A549 (cell line): ENCODE data around the gene HRG.

Experiments
- NR3C1 ChIP-seq: fragments of >200 bp; sonication (Bioruptor Twin); formaldehyde crosslinking; IDR thresholded peaks from 3 replicates; pipeline ENCODE4 v1.6.1; 2017
- POLR2A ChIP-seq: IDR thresholded peaks from 2 replicates; pipeline ENCODE4 v1.6.1; 2012; ENCODE audit warnings: mild to moderate bottlenecking, low read length
- TP53 ChIP-seq: fragments of 250-450 bp; sonication (Bioruptor Pico); IDR thresholded peaks from 2 replicates; pipeline ENCODE4 v1.5.0; 2021; ENCODE audit warnings: mild to moderate bottlenecking, moderate library complexity
- TF ChIP-seq, protein P1 (sequence below): fragments of >200 bp; sonication (Bioruptor Twin); formaldehyde crosslinking; IDR thresholded peaks from 3 replicates; pipeline ENCODE4 v1.5.1; 2016

- TF ChIP-seq, protein P1, sequence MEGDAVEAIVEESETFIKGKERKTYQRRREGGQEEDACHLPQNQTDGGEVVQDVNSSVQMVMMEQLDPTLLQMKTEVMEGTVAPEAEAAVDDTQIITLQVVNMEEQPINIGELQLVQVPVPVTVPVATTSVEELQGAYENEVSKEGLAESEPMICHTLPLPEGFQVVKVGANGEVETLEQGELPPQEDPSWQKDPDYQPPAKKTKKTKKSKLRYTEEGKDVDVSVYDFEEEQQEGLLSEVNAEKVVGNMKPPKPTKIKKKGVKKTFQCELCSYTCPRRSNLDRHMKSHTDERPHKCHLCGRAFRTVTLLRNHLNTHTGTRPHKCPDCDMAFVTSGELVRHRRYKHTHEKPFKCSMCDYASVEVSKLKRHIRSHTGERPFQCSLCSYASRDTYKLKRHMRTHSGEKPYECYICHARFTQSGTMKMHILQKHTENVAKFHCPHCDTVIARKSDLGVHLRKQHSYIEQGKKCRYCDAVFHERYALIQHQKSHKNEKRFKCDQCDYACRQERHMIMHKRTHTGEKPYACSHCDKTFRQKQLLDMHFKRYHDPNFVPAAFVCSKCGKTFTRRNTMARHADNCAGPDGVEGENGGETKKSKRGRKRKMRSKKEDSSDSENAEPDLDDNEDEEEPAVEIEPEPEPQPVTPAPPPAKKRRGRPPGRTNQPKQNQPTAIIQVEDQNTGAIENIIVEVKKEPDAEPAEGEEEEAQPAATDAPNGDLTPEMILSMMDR, result no peak
- TF ChIP-seq NR3C1 (no peak), POLR2A (no peak), TP53 (CRISPR knock-in tag) (no peak)
Observed at GRCh38 chr3:186651678-186652215, 14.1 kb upstream of the HRG start.
